ENCODE measurements around the gene GSTM1.
"Not testable (repeated sequence)": the region's sequence is repeated elsewhere in the genome, so short reads cannot be mapped to it uniquely, and the experiment has no call there.

Gene GSTM1

DNA sequence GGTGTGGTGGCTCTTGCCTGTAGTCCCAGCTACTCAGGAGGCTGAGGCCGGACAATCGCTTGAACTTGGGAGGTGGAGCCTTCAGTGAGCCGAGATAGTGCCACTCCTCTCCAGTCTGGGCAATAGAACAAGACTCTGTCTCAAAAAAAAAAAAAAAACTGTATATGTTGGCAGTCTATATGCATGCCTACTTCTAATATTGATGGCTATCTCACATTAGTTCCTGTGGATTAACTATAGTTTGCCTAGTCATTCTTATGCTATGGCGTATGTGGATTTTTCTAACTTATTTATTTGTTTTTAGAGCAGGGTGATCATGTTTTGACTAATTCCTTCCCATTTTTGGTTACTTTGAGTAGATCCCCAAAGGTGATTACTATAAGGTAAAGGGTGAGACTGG lies 9.4 kb downstream of the GSTM1 start:
- DNase-seq (ENCODE audit: low read depth in 2 of 2): no peak

DNA sequence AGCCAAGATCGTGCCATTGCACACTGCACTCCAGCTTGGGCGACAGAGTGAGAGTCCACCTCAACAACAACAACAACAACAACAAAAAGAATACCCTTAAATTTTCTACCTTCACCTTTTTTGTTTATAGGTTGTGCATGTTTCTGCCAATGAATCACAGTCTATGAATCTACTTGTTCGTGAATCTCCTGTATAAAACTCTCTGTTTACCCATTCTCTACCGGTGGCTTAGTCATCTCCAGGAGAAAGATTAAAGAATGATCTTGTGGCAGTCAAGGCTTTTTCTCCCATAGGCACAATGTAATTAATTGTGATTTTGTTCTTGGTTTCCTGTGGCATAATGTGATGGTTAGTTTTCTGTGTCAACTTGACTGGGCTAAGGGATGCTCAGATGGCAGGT lies 10.2 kb downstream of the GSTM1 start:
- not testable (repeated sequence) for DNase-seq (ENCODE audit: low read depth in 2 of 2)

DNA sequence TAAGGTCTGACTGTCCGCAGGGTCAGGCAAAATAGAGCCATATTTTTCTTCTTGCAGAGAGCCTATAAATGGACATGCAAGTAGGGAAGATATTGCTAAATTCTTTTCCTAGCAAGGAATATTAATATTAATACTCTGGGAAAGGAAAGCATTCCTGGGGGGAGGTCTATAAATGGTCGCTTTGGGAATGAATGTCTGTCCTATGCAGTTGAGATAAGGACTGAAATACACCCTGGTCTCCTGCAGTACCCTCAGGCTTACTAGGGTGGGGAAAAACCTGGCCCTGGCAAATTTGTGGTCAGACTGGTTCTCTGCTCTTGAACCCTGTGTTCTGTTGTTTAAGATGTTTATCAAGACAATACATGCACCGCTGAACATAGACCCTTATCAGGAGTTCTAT lies 15.3 kb downstream of the GSTM1 start:
- DNase-seq (ENCODE audit: low read depth in 2 of 2): not testable (repeated sequence)

DNA sequence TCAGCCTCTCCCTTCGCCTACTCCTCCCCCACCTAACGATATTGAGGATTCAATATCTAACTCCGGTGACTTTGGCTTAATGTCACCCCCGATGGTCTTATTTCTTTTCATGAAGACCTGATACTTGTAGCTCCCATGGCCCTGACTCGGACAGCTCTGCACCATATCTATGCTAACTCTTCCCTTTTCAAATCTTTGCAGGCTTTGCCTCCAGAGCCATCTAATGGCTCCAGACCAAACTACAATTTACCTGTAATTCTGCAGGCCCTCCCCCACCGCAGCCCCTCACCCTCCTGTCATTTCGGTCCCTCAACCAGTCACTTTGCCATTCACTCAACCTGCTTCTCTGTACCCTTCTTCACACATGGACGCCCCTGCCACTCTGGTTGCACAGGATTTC lies 16.6 kb downstream of the GSTM1 start:
- no peak for DNase-seq (ENCODE audit: low read depth in 2 of 2)

DNA sequence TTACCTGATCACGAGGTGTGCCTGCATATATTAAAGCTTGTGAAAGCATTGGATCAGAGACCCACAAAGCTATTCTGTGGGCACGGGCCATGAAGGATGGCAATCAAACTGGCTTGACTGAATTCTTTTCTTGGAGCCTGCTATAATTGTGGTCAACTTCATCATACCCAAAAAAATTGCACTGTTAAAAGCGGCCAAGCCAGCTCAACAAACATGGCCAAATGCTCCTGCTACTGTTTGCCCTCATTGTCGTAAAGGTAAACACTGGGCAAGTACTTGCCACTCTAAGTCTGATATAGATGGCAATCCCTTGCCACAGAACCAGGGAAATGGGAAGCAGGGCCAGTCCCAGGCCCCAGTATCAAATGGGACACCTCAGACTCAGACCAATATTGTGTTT lies 17.8 kb downstream of the GSTM1 start:
- no peak for DNase-seq (ENCODE audit: low read depth in 2 of 2)

DNA sequence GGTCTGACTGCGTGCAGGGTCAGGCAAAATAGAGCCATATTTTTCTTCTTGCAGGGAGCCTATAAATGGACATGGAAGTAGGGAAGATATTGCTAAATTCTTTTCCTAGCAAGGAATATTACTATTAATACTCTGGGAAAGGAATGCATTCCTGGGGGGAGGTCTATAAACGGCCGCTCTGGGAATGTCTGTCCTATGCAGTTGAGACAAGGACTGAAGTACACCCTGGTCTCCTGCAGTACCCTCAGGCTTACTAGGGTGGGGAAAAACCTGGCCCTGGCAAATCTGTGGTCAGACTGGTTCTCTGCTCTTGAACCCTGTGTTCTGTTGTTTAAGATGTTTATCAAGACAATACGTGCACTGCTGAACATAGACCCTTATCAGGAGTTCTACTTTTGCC lies 21.3 kb downstream of the GSTM1 start:
- not testable (repeated sequence) for DNase-seq (ENCODE audit: low read depth in 2 of 2)

DNA sequence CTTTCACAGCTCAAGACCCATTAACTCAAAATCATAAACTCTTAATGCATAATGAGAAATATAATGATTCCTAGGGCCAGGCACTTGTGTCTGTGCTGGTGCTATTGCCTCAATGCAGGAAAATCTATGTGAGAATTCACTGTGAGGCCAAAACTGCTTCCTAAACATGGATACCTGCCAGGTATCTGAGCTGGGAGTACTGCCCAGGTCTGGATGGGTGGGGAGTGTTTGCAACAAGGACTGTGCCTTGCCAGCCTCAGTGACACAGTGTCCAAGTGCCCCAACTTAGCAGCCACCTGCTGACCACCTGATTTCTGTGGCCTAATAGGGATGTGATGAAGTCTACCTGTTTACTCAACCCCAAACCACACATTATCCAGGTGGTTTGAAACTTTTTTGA lies 22.2 kb downstream of the GSTM1 start:
- not testable (repeated sequence) for DNase-seq (ENCODE audit: low read depth in 2 of 2)

DNA sequence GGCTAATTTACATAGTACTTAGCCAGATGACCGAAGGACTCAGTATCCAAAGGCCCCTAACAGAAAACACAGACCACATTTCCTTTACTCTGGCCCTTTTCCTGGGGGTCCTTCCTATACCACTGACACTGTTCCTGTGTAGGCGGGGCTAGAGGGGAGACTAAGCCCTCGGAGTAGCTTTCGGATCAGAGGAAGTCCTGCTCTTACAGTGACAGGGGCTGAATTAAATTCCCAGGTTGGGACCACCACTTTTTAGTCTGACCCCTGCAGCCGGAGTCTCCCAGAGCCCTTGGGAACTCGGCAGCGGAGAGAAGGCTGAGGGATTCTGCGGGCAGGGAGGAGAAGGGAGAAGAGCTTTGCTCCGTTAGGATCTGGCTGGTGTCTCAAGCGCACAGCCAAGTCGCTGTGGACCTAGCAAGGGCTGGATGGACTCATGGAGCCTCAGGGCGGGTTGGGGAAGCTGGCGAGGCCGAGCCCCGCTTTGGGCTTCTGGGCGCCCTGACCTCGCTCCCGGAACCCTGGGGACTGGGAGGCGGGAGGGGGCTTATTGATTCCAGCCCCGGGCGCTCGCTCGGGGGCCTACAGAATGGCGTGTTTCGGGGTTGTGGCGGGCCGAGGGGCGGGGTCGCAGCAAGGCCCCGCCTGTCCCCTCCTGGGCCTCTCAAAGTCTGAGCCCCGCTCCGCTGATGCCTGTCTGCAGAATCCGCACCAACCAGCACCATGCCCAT lies 24.1 kb downstream of the GSTM1 start, which contains the start of gene GSTM5:
TSS of gene GSTM5 (plus strand) at position 659 of the 728 bp plus-strand sequence. CDS start at position 721, 62 bp downstream.
- not testable (repeated sequence) for DNase-seq (ENCODE audit: low read depth in 2 of 2)

DNA sequence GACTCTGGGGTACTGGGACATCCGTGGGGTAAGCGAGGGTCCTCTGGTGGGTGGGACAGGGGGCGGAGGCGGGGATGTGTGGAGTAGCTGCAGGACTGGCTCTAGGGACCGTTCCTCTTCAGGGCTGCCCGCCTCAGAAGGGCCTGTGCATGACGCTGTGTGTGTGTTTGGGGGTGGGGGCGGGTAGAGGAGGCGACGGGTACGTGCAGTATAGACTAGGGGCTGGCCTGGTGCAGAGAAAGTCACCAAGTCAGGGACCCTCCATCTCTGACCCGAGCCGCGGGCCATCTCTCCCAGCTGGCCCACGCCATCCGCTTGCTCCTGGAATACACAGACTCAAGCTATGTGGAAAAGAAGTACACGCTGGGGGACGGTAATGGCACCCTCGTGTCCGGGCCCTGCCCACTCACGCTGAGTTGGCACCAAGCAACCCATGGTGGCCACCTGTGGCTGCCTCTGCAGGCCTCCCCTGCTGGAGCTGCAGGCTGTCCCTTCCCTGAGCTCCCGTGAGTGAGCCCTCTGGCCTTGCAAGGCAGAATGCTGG lies 24.8 kb downstream of the GSTM1 start:
- no peak for DNase-seq (ENCODE audit: low read depth in 2 of 2)

DNA sequence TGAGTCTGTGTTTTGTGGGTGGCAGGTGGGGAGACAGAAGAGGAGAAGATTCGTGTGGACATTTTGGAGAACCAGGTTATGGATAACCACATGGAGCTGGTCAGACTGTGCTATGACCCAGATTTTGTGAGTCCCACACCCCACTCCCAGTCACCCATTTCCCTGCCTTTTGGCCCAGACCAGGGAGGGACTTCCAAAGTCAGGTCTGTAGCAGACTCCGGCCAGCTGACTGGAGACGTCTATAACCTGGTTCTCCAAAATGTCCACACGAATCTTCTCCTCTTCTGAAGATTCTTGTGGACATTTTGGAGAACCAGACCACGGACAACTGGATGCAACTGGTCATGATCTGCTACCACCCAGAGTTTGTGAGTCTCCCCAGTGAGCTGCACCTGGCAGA lies 26.0 kb downstream of the GSTM1 start:
- DNase-seq (ENCODE audit: low read depth in 2 of 2): no peak

DNA sequence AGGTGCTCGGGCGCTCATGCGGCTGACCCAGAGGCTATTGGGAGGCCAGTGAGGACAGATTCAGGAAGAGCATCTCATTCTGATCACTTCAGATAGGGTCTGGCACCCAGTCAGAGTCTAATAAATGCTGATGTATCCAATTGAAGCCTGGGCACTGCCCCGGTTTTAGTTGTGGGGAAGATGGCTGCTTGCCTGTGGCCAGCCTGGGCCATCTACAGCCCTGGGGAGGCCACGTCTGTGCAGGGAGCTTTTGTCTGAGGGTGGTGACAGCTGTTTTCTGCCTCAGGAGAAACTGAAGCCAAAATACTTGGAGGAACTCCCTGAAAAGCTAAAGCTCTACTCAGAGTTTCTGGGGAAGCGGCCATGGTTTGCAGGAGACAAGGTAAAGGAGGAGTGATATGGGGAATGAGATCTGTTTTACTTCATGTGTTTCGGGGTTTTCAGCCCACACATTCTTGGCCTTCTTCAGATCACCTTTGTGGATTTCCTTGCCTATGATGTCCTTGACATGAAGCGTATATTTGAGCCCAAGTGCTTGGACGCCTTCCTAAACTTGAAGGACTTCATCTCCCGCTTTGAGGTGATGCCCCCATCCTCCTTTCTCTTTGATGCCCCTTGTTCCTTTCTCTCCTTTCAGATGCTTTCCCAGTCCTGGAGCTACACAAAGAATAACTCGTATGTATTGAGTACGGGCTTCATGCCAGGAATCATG lies 27.2 kb downstream of the GSTM1 start:
- no peak for DNase-seq (ENCODE audit: low read depth in 2 of 2)

DNA sequence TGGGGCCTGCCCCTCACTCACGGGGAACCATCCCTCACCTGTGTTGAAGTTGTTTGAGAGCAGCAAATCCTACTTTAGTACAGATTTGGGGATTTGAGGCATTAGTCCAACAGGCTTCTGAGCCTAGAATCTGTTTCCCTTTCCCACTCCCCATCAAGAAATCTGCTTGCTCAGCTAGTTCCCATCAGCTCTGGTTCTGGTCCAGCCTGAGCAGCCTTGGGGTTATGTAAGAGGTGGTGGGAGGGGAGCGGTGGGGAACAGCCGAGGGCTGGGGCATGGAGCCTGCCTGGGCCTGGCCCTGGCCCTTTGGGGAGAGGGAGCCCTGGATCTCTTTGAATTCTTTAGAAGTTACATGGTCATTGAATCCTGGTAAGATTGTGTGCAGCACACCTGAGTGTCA lies 28.5 kb downstream of the GSTM1 start:
- no peak for DNase-seq (ENCODE audit: low read depth in 2 of 2)

DNA sequence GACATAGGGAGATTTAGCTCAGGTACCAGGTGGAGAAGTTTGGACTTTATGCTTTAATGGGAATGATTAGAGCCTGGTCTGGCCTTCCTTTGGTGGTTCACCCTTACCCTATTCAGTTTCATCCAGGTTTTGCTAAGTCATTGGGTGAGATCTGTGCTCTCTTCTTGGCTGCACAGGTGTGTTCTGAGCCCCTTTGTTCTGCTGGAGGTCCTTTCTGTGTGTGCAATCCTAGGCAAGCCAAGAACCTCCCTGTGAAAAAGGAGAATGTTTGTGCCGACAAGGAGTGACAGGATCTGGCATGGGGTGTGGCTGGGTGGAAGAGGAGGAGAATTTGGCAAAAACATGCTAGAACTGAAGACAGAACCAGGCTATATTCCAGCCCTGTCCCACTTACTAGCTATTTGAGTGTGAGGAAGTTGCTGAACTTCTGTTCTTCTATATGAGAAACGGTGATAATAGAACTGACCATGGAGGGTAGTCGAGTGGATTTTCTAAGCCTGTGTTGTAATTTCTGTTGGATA lies 29.0 kb downstream of the GSTM1 start:
- DNase-seq (ENCODE audit: low read depth in 2 of 2): no peak

DNA sequence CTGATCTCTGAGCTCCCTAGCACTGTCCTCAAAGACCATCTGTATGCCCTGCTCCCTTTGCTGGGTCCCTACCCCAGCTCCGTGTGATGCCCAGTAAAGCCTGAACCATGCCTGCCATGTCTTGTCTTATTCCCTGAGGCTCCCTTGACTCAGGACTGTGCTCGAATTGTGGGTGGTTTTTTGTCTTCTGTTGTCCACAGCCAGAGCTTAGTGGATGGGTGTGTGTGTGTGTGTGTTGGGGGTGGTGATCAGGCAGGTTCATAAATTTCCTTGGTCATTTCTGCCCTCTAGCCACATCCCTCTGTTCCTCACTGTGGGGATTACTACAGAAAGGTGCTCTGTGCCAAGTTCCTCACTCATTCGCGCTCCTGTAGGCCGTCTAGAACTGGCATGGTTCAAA lies 30.1 kb downstream of the GSTM1 start:
- DNase-seq (ENCODE audit: low read depth in 2 of 2): no peak

DNA sequence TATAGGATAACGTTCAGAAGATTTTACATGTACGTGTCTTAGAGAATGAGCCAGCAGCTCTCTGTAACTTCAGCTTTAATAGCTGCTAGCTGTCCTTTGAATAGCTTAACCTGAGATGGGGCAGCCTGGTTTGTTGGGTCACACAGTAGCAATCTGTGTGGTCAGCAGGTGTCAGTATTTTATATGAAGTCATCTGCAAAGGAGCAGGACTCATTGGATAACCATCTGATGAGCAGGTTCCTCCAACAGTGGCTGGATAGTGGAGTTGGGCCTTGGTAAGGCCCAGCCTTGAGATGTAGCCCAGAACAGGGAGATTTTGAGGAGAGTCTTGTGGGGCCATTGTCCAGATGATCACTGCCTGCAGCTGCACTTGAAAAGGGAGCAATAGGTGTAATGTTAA lies 30.9 kb downstream of the GSTM1 start:
- DNase-seq (ENCODE audit: low read depth in 2 of 2): no peak

DNA sequence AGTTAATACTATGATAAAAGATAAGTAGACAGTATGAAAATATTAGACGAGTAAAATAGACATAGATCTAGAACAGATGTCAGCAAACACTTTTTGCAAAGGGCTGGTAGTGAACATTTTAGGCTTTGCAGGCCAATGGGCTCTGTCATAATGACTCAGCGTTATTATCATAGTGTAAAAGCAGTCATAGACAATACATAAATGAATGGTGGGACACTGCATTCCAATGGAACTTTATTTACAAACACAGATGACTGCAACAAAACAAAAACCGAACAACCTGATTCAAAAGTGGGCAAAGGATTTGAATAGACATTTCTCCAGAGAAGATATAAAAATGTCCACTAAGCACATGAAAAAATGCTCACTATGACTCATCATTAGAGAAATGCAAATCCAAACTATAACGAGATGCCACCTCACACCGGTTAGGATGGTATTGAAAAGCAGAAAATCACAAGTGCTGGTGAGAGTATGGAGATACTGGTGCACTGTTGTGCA lies 31.8 kb downstream of the GSTM1 start:
- no peak for DNase-seq (ENCODE audit: low read depth in 2 of 2)

DNA sequence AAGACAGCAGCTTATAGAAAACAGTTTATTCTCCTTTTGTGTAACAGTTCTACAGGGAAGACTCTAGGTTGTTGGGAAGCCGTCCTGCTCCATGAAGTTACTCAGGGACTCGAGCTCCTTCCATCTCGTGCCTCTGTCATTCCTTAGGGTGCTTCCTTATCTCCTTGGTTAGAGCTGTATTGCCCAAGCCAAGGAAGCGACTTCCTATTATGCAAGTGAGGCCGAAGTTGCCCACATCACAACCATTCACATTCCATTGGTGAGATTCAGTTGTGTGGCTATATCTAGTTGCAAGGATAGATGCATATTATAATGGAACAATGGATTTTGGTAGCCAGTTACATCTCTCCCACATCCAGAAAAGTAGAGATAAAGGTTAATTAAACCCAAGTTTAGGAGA lies 33.4 kb downstream of the GSTM1 start:
- DNase-seq (ENCODE audit: low read depth in 2 of 2): no peak

DNA sequence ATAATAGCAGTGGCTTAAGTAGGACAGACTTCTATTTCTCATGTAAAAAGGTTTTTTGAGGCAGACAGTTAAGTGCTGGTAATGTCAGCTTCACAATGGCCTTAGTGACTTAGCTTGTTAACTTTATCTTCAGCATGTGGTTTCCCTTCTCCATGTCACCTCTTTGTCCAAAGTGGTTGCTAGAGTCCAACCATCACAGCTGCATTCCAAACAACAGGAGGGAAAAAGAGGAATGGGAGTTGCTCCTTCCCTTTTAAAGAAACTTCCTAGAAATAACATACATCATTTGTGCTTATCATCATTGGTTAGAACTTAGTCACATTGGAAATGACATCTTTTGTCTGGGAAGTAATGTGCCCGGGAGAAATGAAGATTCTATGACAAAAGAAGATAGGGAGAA lies 34.4 kb downstream of the GSTM1 start:
- no peak for DNase-seq (ENCODE audit: low read depth in 2 of 2)

DNA sequence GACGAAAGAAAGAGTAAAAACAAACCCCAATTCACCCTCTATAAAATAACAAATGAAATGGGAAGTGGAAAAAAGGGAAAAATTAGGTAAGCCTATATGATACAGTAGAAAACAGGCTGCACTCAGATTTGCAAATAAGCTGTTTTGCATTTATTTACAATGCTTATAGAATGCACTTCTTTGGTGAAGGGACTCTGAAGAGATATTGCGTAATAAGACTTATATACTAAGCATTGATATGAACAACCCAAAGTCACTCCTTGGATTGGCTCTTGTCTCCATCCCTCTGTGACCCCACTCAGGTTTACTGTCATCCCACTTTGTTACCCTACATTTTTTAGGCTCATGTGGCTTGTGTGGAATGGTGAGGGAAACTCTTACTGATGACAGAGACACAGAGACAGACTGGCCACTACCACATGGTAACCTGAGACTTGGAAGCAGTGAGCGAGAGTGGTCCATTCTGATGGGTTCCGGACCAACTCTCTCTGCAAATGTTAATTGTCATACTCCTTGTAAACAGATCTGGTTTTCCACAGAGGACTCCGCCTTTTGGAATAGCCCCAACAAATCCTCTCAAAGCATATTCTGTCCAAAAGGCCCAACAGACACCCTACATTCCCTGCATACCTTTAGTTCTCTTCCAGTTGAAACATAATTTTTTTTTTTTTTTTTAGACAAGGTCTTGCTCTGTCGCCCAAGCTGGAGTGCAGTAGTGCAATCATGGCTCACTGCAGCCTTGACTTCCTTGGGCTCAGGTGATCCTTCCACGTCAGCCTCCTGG lies 35.5 kb downstream of the GSTM1 start:
- DNase-seq (ENCODE audit: low read depth in 2 of 2): no peak

DNA sequence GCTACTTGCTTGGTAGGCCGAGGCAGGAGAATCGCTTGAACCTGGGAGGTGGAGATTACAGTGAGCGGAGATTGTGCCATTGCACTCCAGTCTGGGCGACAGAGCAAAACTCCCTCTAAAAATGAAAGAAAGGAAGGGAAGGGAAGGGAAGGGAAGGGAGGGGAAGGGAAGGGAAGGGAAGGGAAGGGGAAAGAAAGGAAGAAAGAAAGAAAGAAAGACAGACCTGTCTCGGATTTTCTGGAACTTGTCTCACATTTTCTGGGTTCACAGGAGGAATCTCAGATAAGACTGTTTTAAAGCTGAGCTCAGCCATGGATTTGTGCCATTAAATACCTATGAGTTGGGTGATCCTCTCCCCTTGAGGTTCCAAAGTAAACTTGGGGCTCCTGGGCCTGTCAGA lies 37.3 kb downstream of the GSTM1 start:
- no peak for DNase-seq (ENCODE audit: low read depth in 2 of 2)

DNA sequence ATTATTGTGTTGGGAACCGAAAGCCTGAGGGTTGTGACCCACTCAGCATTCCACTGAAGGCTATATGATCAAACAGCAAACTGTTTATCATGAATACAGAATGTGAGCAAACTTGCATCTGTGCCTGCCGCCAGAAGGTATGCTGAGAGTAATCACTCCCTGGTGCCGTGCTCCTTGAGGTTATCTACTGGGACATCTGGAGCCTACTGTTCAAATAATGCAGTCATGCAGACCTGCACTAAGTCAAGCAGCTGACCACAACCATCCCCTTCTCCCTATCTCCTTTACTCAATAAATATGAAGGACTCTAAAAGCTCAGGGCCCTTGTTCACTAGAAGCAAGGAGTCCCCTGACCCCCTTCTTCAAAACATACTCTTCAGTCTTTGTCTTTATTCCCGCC lies 37.9 kb downstream of the GSTM1 start:
- no peak for DNase-seq (ENCODE audit: low read depth in 2 of 2)

DNA sequence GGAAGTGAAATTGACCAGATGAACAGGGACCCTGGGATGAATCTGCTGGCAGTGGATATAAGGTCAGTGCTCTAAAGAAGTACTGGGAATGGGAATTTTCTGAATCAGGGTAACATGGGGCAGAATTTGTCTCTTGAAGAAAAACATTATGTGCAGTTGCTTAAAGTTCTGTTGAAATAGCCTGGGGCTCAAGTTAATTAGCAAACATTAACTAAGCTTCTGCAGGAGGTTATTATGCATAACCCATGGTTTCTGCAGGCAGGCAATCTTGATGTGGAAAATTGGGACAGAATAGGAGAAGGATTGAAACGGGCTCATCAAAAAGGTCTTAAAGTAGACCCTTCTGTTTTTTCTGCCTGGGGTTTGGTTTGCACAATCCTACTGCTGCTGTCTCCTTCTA lies 38.4 kb downstream of the GSTM1 start:
- DNase-seq (ENCODE audit: low read depth in 2 of 2): no peak
